Measurements from ENCODE around the gene FBXO2. TPM values are rescaled to one million over a fixed set of nuclear protein-coding genes. Genes with fewer than 3 reads are reported as not detected.
A peak's percentile ranks its signal among the peaks of the same experiment; 100 is the strongest.

The FBXO2 gene
- total RNA-seq, 4 donors from 2014 or later = 0.59 to 7.2 (median 4.2) TPM

- TF ChIP-seq POLR2A (IDR thresholded peaks at IDR 0.05) = no peak
- TF ChIP-seq, protein P1, sequence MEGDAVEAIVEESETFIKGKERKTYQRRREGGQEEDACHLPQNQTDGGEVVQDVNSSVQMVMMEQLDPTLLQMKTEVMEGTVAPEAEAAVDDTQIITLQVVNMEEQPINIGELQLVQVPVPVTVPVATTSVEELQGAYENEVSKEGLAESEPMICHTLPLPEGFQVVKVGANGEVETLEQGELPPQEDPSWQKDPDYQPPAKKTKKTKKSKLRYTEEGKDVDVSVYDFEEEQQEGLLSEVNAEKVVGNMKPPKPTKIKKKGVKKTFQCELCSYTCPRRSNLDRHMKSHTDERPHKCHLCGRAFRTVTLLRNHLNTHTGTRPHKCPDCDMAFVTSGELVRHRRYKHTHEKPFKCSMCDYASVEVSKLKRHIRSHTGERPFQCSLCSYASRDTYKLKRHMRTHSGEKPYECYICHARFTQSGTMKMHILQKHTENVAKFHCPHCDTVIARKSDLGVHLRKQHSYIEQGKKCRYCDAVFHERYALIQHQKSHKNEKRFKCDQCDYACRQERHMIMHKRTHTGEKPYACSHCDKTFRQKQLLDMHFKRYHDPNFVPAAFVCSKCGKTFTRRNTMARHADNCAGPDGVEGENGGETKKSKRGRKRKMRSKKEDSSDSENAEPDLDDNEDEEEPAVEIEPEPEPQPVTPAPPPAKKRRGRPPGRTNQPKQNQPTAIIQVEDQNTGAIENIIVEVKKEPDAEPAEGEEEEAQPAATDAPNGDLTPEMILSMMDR (IDR thresholded peaks at IDR 0.05) = no peak
- peaks cover 9 to 17% of the 10 kb centered on the region in 2 donors for H3K27me3 ChIP-seq
- H3K9me3 ChIP-seq = no peaks in the 10 kb centered on the region
- H3K36me3 ChIP-seq = no peaks in the 10 kb centered on the region
- no peak overlapping the region for H3K27ac ChIP-seq
- no peak overlapping the region for H3K4me3 ChIP-seq
- intact Hi-C loops (cut with DNase I; ENCODE audit: low total_unique reads) = loop anchor here (5.0 to 10.0 kb wide), 2 partner anchors 414 to 606 kb away; no protein-coding TSS in a partner anchor
- peaks cover 0 to 3% of the 10 kb centered on the region in 2 donors for H3K4me1 ChIP-seq
- DNase-seq = no peak
Measured at GRCh38 chr1:11648732-11649158, 5.5 kb downstream of the FBXO2 start.

- H3K27me3 ChIP-seq = peaks cover 9 to 17% of the 10 kb centered on the region in 2 donors
- H3K9me3 ChIP-seq = no peaks in the 10 kb centered on the region
- DNase-seq = no peak
- H3K4me3 ChIP-seq = no peak overlapping the region
- H3K4me1 ChIP-seq = peaks cover 0 to 3% of the 10 kb centered on the region in 2 donors
- H3K36me3 ChIP-seq = no peaks in the 10 kb centered on the region
- intact Hi-C loops (cut with DNase I; ENCODE audit: low total_unique reads) = loop anchor here (5.0 to 10.0 kb wide), 2 partner anchors 413 to 606 kb away; no protein-coding TSS in a partner anchor
- H3K27ac ChIP-seq = no peak overlapping the region
- TF ChIP-seq, protein P1 (IDR thresholded peaks at IDR 0.05) = no peak
- TF ChIP-seq POLR2A (IDR thresholded peaks at IDR 0.05) = no peak
Measured at GRCh38 chr1:11648039-11648438, 6.2 kb downstream of the FBXO2 start.

- Histone ChIP-seq H3K36me3 (no peaks in the 10 kb centered on the region), H3K4me3 (no peak overlapping the region), H3K9me3 (no peaks in the 10 kb centered on the region), H3K27me3 (peaks cover 9 to 17% of the 10 kb centered on the region in 2 donors), H3K4me1 (peaks cover 0 to 3% of the 10 kb centered on the region in 2 donors), H3K27ac (no peak overlapping the region)
- no peak for DNase-seq
- no peak for TF ChIP-seq POLR2A (IDR thresholded peaks at IDR 0.05)
- TF ChIP-seq, protein P1 (IDR thresholded peaks at IDR 0.05) = no peak
- intact Hi-C loops (cut with DNase I; ENCODE audit: low total_unique reads) = loop anchor here (5.0 to 10.0 kb wide), 2 partner anchors 413 to 605 kb away; no protein-coding TSS in a partner anchor
Measured at GRCh38 chr1:11647333-11647732, 6.9 kb downstream of the FBXO2 start.

DNA sequence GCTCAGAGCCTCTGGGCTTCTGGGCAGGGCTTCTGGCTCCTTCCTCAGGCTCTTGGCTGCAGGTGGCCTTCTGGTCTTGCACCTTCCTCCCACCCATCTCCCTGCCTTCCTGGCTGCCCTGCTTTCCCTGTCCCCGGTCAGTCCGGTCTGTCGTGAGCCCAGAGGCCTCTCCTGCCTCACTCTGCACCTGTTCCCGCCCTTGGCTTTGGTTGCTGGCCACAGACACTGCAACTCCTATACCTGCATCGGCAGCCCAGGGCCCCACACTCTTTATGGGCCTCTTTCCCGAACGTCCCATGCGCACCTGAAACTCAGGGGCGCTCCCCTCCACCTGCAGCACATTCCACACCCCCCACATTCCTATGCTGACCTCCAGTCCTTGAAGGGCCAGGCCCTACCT lies 7.9 kb downstream of the FBXO2 start:
- intact Hi-C loops (cut with DNase I; ENCODE audit: low total_unique reads) = loop anchor here (5.0 to 10.0 kb wide), 2 partner anchors 412 to 604 kb away; no protein-coding TSS in a partner anchor
- no peak for DNase-seq
- no peaks in the 10 kb centered on the region for H3K9me3 ChIP-seq
- H3K4me3 ChIP-seq = no peak overlapping the region
- TF ChIP-seq, protein P1 (IDR thresholded peaks at IDR 0.05) = no peak
- TF ChIP-seq POLR2A (IDR thresholded peaks at IDR 0.05) = no peak
- H3K4me1 ChIP-seq = peaks cover 0 to 3% of the 10 kb centered on the region in 2 donors
- no peak overlapping the region for H3K27ac ChIP-seq
- no peaks in the 10 kb centered on the region for H3K36me3 ChIP-seq
- peaks cover 9 to 17% of the 10 kb centered on the region in 2 donors for H3K27me3 ChIP-seq

GRCh38 chr1:11645670-11646265 lies 8.5 kb downstream of the FBXO2 start:
- Histone ChIP-seq H3K27ac (no peak overlapping the region), H3K4me3 (no peak overlapping the region), H3K4me1 (peaks cover 0 to 3% of the 10 kb centered on the region in 2 donors), H3K9me3 (no peaks in the 10 kb centered on the region), H3K27me3 (peaks cover 9 to 17% of the 10 kb centered on the region in 2 donors), H3K36me3 (no peaks in the 10 kb centered on the region)
- intact Hi-C loops (cut with DNase I; ENCODE audit: low total_unique reads) = loop anchor here (5.0 to 10.0 kb wide), 2 partner anchors 411 to 603 kb away; no protein-coding TSS in a partner anchor
- DNase-seq = peak; percentile 51 to 59
- TF ChIP-seq POLR2A (IDR thresholded peaks at IDR 0.05) = no peak
- TF ChIP-seq, protein P1 (IDR thresholded peaks at IDR 0.05) = peak; percentile 35 to 55 (median 52)
